Ovary (tissue), 9 donors: ENCODE measurements around the gene ZNF322. TPM values are rescaled to one million over a fixed set of nuclear protein-coding genes. Genes with fewer than 3 reads are reported as not detected.
"Not testable (repeated sequence)": the region's sequence is repeated elsewhere in the genome, so short reads cannot be mapped to it uniquely, and the experiment has no call there.

Source experiments
- DNase-seq, 5 donors: peaks; one replicate each; pipeline ENCODE4 v3.0.0-alpha.2; 2019 to 2020
- H3K27ac ChIP-seq, 2 donors: fragments of 200-600 bp; one replicate each; pipeline versions ENCODE4 v1.5.1 to v1.8.0; 2019 to 2022
- H3K27me3 ChIP-seq: fragments of 200-600 bp; one replicate; pipeline ENCODE4 v1.8.0; 2022
- H3K36me3 ChIP-seq: fragments of 200-600 bp; sonication (generic); one replicate; pipeline ENCODE4 v1.5.1; 2019
- H3K4me1 ChIP-seq: one replicate; pipeline ENCODE4 v1.8.1; 2013; ENCODE audit warnings: mild to moderate bottlenecking, moderate library complexity; ENCODE audit not compliant: insufficient read depth
- H3K4me3 ChIP-seq: fragments of 200-600 bp; sonication (generic); one replicate; pipeline ENCODE4 v1.5.1; 2017
- H3K9me3 ChIP-seq, 2 donors: fragments of 200-600 bp in 1 of 2; sonication (generic) in 1 of 2; one replicate each; pipeline versions ENCODE4 v1.5.1 to v1.8.1; 2013 to 2019; ENCODE audit warnings: mild to moderate bottlenecking in 1 of 2, moderate library complexity in 1 of 2
- EP300 ChIP-seq: sonication (generic); formaldehyde crosslinking; IDR thresholded peaks from one replicate; pipeline ENCODE4 v1.6.1; 2017; ENCODE audit warnings: antibody characterized with exemption
- POLR2A ChIP-seq: fragments of 450-650 bp; IDR thresholded peaks from one replicate; pipeline ENCODE4 v1.6.1; 2017; ENCODE audit warnings: antibody characterized with exemption, mild to moderate bottlenecking, moderate library complexity
- WGBS, 3 donors: extraction: QIAGEN DNeasy Blood & Tissue Kit in 1 of 3; methylation state at CpG; one replicate each; pipeline versions ENCODE4 v1.1.5 to v1.1.7; 2013 to 2017; 5-methylcytosine and 5-hydroxymethylcytosine counted together
- intact Hi-C, 4 donors: fragments of 100-400 bp; cut with DNase I; formaldehyde crosslinking; loops; one replicate each; pipeline versions ENCODE4 v1.11.0 to v1.15.1; 2022 to 2023
- polyA plus RNA-seq, 2 donors: library from polyadenylated mRNA; stranded (reverse); fragments of 200-250 nt in 1 of 2; fragments of 350-450 nt in 1 of 2; fragmentation: Illumina TruSeq in 1 of 2; extraction: RNeasy Lipid Tissue Mini Kit (QIAGEN cat#74804) in 1 of 2; gene quantifications; one replicate each; pipeline ENCODE4 v1.2.3, GENCODE V29; 2013 to 2014
- total RNA-seq, 7 donors: library from RNA; depleted of rRNA in 2 of 7; stranded (reverse); fragments of >200 nt in 2 of 7; fragmentation: NEBNext Ultra II Directional in 3 of 7; extraction: Animal tissue kit (Norgen Biotek cat#: 25700) in 3 of 7; gene quantifications; one replicate each; pipeline versions ENCODE4 v1.1.0 to v1.2.4, GENCODE V29; 2016 to 2023
- TF ChIP-seq, protein P1 (sequence below), 3 donors: fragments of 450-650 bp in 2 of 3; fragments of 200-600 bp in 1 of 3; IDR thresholded peaks; one replicate each; pipeline versions ENCODE4 v1.5.1 to v1.8.0; 2016 to 2022; ENCODE audit warnings: antibody characterized with exemption in 3 of 3, mild to moderate bottlenecking in 1 of 3
- donor health status: DM: no; HTN: no; CAD: no; lungs with moderate emphysema.
- donor health status: DM: no; HTN: no; CAD: no.
- donor health status: Bipolar disorder and iron deficiency.
- donor health status: DM: yes; HTN: yes; CAD: no.
- donor health status: DM: no; HTN: no; CAD: no.
- donor health status: DM: yes; HTN: yes; CAD: no.

The ZNF322 gene
- total and polyA plus RNA-seq, 9 donors, result 14.2 to 41.2 (median 29.3) TPM

DNA sequence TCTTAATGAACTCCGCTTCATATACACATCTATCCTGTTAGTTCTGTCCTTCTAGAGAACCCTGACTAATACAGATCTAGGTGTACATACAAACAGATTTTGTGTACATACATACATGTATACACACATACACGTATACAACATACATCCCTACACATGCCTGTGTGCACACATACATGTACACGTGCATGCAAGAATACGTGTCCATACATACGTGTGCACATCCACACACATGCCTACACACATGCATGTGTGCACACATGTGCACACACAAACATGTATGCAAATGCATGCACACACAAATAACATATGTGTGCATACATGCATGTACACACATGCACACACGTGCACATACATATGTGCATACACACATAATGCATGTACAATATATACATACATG lies 10.5 kb upstream of the ZNF322 start:
- H3K27ac ChIP-seq, DNase-seq, H3K4me3 ChIP-seq, H3K4me1 ChIP-seq, intact Hi-C loops, H3K27me3 ChIP-seq, H3K9me3 ChIP-seq, H3K36me3 ChIP-seq: not testable (repeated sequence)
- 86 to 91% (median 91%) methylated on average over 6 of the region's 6 CpGs for WGBS, 3 donors

DNA sequence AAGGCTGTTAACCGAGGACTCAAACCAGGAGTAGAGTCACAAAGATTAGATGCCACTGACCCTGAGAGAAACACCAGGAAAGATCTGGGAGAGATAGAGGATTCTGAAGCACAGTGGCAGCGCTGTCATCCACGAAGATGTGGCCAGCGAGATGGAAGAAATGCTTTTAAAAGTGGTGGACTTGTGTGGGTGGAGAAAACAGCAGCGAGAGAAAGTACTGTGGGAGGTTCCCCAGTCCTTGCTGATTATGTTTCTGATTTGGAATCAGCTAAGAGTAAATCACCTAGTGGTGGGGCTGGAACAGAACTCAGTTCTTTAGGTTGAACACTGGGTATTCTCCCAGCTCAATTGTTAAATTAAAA lies 435 bp upstream of the ZNF322 start:
- H3K27ac ChIP-seq, result peak overlapping the region in 1 of 2 donors; percentile 58
- peaks cover 3% of the 10 kb centered on the region for H3K4me1 ChIP-seq
- H3K9me3 ChIP-seq, result no peaks in the 10 kb centered on the region
- H3K27me3 ChIP-seq, result no peaks in the 10 kb centered on the region
- H3K36me3 ChIP-seq, result no peaks in the 10 kb centered on the region
- no peak for TF ChIP-seq EP300
- TF ChIP-seq, protein P1, sequence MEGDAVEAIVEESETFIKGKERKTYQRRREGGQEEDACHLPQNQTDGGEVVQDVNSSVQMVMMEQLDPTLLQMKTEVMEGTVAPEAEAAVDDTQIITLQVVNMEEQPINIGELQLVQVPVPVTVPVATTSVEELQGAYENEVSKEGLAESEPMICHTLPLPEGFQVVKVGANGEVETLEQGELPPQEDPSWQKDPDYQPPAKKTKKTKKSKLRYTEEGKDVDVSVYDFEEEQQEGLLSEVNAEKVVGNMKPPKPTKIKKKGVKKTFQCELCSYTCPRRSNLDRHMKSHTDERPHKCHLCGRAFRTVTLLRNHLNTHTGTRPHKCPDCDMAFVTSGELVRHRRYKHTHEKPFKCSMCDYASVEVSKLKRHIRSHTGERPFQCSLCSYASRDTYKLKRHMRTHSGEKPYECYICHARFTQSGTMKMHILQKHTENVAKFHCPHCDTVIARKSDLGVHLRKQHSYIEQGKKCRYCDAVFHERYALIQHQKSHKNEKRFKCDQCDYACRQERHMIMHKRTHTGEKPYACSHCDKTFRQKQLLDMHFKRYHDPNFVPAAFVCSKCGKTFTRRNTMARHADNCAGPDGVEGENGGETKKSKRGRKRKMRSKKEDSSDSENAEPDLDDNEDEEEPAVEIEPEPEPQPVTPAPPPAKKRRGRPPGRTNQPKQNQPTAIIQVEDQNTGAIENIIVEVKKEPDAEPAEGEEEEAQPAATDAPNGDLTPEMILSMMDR (IDR thresholded peaks at IDR 0.05), result no peak
- TF ChIP-seq POLR2A, result no peak
- WGBS, 3 donors, result 0 to 1% (median 1%) methylated on average over 5 of the region's 5 CpGs
- DNase-seq, result no peak
- intact Hi-C loops, result no loop called here
- peak overlapping the region; percentile 84 for H3K4me3 ChIP-seq

DNA sequence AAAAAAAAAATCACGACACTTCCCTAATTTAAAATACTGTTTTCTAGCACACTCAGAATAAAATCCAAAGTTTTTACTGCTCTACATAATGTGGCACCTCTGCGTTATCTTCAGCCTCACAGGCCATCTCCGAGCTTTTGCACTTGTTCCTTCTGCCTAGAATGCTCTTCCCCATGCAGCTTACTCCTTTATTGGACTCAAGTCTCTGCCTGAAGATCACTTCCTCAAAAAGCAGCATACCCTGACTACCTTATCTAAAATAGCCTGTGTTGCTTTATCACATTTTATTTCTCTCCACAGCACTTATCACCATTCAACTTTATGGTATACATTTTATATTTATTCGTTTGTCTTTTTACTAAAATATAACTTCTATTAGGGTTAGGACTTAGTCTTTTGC lies 2.3 kb downstream of the ZNF322 start:
- Histone ChIP-seq H3K9me3 (no peaks in the 10 kb centered on the region), H3K4me1 (peaks cover 3% of the 10 kb centered on the region), H3K4me3 (no peak overlapping the region), H3K36me3 (no peaks in the 10 kb centered on the region), H3K27me3 (no peaks in the 10 kb centered on the region), H3K27ac (no peak overlapping the region)
- 90 to 94% (median 93%) methylated on average over 4 of the region's 4 CpGs for WGBS, 3 donors
- no peak for DNase-seq
- intact Hi-C loops, result no loop called here
- TF ChIP-seq POLR2A, result no peak
- TF ChIP-seq, protein P1 (IDR thresholded peaks at IDR 0.05), result no peak
- no peak for TF ChIP-seq EP300

DNA sequence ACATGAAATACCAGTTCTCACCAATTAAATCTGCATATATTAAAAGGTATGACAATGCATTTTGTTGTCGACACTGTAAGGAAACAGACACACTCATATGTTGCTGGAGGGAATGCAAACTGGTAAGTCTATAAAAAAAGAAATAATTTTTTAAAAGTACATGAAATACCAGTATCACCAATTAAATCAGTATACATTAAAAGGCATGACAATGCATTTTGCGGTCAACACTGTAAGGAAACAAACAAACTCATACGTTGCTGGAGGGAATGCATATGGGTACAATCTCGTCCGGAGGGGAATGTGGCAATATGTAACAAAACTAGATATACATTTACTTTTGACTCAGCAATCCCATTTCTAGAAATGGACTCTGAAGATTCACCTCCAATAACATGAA lies 6.5 kb downstream of the ZNF322 start:
- H3K27ac ChIP-seq, result no peak overlapping the region
- no peak for DNase-seq
- H3K4me3 ChIP-seq, result no peak overlapping the region
- no peaks in the 10 kb centered on the region for H3K9me3 ChIP-seq
- peaks cover 2% of the 10 kb centered on the region for H3K4me1 ChIP-seq
- H3K36me3 ChIP-seq, result no peaks in the 10 kb centered on the region
- no peaks in the 10 kb centered on the region for H3K27me3 ChIP-seq
- TF ChIP-seq EP300 (no peak), POLR2A (no peak)
- TF ChIP-seq, protein P1 (IDR thresholded peaks at IDR 0.05), result no peak
- WGBS, 3 donors, result 94 to 97% (median 95%) methylated on average over 5 of the region's 5 CpGs
- intact Hi-C loops, result no loop called here

DNA sequence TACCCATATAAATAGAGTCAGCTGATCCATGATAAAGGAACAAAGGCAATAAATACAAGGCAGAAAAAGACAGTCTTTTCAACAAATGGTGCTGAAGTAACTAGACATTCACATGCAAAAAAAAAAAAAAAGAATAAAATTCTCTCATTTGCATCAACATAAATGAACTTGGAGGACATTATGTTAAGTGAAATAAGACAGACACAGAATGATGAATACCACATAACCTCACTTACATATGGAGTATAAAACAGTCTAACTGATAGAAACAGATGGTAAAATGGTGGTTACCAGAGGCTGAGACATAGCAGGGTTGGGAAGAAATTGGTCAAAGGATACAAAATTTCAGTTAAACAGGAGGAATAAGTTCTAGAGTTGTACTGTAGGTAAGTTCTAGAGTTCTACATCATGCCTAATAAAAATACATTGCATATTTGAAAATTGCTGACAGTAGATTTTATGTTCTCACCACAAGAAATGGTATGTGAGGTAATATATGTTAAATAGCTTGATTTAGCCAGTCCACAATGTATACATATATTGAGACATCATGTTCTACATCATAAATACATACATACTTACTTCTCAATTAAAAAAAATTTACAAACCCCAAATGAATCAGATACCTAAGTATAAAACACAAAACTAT lies 8.3 kb downstream of the ZNF322 start:
- TF ChIP-seq EP300 (no peak), POLR2A (no peak)
- TF ChIP-seq, protein P1 (IDR thresholded peaks at IDR 0.05), result no peak
- Histone ChIP-seq H3K27ac (no peak overlapping the region), H3K4me3 (no peak overlapping the region), H3K27me3 (no peaks in the 10 kb centered on the region), H3K36me3 (no peaks in the 10 kb centered on the region), H3K9me3 (no peaks in the 10 kb centered on the region), H3K4me1 (no peaks in the 10 kb centered on the region)
- no peak for DNase-seq
- intact Hi-C loops, result no loop called here
